HL-60 (cell line): ENCODE measurements around the gene NOL8.
A peak's percentile ranks its signal among the peaks of the same experiment; 100 is the strongest.

Source experiments
- DNase-seq, 2 experiments: peaks; one replicate each; pipeline ENCODE4 v3.0.0-alpha.2; 2010 to 2020; ENCODE audit warnings: low read depth in 1 of 2, low spot score in 1 of 2
- H3K27ac ChIP-seq: fragments of 250-450 bp; sonication (Bioruptor Pico); replicated peaks from 2 replicates; pipeline ENCODE4 v1.5.1; 2020; ENCODE audit warnings: mild to moderate bottlenecking, moderate library complexity
- H3K27me3 ChIP-seq: fragments of 250-450 bp; sonication (Bioruptor Pico); 2 replicates; pipeline ENCODE4 v1.5.1; 2021; ENCODE audit warnings: mild to moderate bottlenecking, moderate library complexity; ENCODE audit not compliant: insufficient read depth, poor library complexity, severe bottlenecking
- H3K4me3 ChIP-seq: replicated peaks from 2 replicates; pipeline ENCODE4 v1.5.1; 2011; ENCODE audit warnings: mild to moderate bottlenecking, control low read depth, low read length; ENCODE audit not compliant: insufficient read depth
- GABPA ChIP-seq: IDR thresholded peaks from 2 replicates; pipeline ENCODE4 v1.6.1; 2012; ENCODE audit warnings: low read depth
- POLR2AphosphoS5 ChIP-seq: IDR thresholded peaks from 2 replicates; pipeline ENCODE4 v1.6.1; 2012; ENCODE audit warnings: low read depth
- SPI1 ChIP-seq: IDR thresholded peaks from 2 replicates; pipeline ENCODE4 v1.6.1; 2012; ENCODE audit warnings: low read depth, mild to moderate bottlenecking, borderline replicate concordance
- TF ChIP-seq, protein P1 (sequence below): IDR thresholded peaks from one replicate; pipeline ENCODE4 v1.5.1; 2011; ENCODE audit warnings: low read length, control low read depth, inconsistent platforms; ENCODE audit not compliant: insufficient read depth
- TF ChIP-seq, protein P2 (sequence below): IDR thresholded peaks from 2 replicates; pipeline ENCODE4 v1.6.1; 2012; ENCODE audit warnings: low read depth; ENCODE audit not compliant: insufficient replicate concordance

Gene NOL8

DNA sequence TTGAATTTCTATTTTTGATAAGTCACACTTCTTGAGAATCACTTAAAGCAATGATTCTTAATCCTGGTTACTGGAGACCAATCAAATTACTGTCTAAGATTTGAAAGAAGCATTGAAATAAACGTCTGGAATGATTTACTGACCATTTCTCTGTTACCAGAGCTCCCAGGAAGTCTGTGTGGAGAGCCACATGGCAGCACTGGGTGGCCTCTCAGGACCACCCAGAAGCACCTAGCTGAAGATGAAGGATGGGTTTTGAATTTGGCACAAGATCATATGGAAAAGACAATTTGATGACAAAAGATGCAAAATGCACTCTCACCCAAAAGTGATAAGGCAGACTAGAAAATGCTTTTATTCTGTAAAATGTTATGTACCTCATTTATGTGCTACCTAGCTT is 62.0 kb downstream of the NOL8 start:
- Histone ChIP-seq H3K27ac (no peak overlapping the region), H3K4me3 (no peak overlapping the region), H3K27me3 (no peaks in the 10 kb centered on the region)
- DNase-seq, result no peak
- TF ChIP-seq POLR2AphosphoS5, result no peak
- TF ChIP-seq, protein P1, sequence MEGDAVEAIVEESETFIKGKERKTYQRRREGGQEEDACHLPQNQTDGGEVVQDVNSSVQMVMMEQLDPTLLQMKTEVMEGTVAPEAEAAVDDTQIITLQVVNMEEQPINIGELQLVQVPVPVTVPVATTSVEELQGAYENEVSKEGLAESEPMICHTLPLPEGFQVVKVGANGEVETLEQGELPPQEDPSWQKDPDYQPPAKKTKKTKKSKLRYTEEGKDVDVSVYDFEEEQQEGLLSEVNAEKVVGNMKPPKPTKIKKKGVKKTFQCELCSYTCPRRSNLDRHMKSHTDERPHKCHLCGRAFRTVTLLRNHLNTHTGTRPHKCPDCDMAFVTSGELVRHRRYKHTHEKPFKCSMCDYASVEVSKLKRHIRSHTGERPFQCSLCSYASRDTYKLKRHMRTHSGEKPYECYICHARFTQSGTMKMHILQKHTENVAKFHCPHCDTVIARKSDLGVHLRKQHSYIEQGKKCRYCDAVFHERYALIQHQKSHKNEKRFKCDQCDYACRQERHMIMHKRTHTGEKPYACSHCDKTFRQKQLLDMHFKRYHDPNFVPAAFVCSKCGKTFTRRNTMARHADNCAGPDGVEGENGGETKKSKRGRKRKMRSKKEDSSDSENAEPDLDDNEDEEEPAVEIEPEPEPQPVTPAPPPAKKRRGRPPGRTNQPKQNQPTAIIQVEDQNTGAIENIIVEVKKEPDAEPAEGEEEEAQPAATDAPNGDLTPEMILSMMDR, result no peak
- no peak for TF ChIP-seq SPI1
- TF ChIP-seq GABPA, result no peak
- TF ChIP-seq, protein P2, sequence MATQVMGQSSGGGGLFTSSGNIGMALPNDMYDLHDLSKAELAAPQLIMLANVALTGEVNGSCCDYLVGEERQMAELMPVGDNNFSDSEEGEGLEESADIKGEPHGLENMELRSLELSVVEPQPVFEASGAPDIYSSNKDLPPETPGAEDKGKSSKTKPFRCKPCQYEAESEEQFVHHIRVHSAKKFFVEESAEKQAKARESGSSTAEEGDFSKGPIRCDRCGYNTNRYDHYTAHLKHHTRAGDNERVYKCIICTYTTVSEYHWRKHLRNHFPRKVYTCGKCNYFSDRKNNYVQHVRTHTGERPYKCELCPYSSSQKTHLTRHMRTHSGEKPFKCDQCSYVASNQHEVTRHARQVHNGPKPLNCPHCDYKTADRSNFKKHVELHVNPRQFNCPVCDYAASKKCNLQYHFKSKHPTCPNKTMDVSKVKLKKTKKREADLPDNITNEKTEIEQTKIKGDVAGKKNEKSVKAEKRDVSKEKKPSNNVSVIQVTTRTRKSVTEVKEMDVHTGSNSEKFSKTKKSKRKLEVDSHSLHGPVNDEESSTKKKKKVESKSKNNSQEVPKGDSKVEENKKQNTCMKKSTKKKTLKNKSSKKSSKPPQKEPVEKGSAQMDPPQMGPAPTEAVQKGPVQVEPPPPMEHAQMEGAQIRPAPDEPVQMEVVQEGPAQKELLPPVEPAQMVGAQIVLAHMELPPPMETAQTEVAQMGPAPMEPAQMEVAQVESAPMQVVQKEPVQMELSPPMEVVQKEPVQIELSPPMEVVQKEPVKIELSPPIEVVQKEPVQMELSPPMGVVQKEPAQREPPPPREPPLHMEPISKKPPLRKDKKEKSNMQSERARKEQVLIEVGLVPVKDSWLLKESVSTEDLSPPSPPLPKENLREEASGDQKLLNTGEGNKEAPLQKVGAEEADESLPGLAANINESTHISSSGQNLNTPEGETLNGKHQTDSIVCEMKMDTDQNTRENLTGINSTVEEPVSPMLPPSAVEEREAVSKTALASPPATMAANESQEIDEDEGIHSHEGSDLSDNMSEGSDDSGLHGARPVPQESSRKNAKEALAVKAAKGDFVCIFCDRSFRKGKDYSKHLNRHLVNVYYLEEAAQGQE, result no peak

DNA sequence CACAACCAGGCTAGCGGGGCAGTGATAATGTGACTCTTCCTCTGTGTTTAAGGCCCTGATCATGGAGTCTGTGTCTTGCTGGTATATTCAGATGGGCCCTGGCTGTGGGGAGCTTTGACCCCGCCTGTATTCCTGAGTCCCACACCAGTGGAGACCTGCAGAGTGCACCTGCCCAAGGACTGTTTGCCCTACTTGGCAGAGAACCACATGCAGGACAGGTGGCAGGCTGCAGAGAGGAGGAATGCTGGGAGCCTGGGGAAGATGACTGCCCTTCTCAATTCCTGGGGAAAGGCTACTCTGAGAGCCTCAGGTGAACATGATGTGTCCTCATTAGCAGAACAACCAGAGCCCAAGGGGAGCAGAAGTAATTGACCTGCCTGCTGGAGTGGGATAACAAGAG is 67.8 kb downstream of the NOL8 start:
- TF ChIP-seq POLR2AphosphoS5, result no peak
- TF ChIP-seq, protein P1, result no peak
- TF ChIP-seq SPI1, result no peak
- TF ChIP-seq, protein P2, result no peak
- no peak for TF ChIP-seq GABPA
- H3K27me3 ChIP-seq, result no peaks in the 10 kb centered on the region
- DNase-seq, result no peak
- no peak overlapping the region for H3K27ac ChIP-seq
- H3K4me3 ChIP-seq, result no peak overlapping the region

DNA sequence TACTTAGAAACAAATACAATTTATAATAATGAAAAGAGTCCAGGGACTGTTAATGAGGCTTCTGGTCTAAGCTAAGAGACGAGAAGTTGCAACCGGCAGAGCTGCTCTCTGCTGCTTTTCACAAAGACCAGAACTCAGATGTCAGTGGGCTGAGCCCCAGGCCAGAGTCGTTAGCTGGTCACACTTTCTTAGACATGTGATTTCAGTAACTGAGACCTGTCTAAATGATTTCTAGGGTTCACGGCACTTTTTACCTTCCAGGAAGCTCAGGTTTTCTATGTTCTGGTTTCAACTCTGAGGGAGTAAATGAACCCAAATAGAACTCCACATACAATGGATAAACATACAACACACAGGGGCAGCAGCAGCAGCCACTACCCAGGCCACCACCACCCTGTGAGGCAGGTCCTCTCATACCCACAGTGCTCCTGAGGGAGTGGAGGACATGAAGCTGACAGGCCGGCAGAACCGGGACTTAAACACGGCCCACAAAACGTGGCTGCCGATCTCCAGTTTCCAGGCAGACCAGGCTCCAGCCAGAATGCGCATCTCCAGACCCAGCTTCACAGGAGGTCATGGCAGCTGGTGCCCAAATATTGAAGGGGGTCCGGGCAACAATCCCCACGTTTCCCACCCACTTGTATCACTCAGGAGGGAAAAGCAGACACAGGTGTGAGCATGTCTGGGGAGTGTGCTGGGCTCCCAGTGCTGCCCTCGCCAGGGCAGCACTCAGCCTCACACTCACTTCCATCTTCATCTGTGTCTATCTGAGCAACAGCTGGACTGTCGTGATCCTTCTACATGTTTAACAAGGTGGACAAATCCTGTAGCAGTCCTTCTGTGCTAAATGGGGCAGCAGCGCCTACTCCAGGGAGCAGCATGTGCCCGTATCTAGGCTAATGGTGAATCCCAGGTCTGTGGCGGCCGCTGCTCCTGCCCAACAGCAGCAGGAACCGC is 70.5 kb downstream of the NOL8 start:
- TF ChIP-seq POLR2AphosphoS5, result 0 out of 2 replicates have a peak, but pooled peaks have one; percentile 17
- no peak for TF ChIP-seq GABPA
- DNase-seq, result no peak
- no peak overlapping the region for H3K4me3 ChIP-seq
- no peaks in the 10 kb centered on the region for H3K27me3 ChIP-seq
- no peak overlapping the region for H3K27ac ChIP-seq

DNA sequence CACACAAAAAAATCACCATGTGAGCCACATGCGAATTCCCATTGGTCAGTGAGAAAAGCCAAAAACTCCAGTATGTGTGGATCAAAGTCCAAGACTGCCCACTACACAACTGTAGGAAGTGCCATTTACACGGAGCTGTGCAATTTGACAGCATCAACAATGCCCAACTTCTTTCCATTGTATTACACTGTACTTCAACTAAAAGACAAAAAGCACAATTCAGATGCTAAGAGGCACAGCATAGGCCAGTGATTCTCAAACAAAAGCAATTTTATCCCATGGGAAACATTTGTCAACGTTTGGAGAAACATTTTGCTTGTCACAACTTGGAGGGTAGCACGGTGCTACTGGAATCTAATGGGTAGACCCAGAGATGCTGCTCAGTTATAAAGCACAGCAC is 71.5 kb downstream of the NOL8 start:
- TF ChIP-seq SPI1 (no peak), GABPA (no peak), POLR2AphosphoS5 (no peak)
- TF ChIP-seq, protein P1, result no peak
- TF ChIP-seq, protein P2, result no peak
- DNase-seq, result no peak
- Histone ChIP-seq H3K27ac (no peak overlapping the region), H3K27me3 (no peaks in the 10 kb centered on the region), H3K4me3 (no peak overlapping the region)
